ENCODE results near the gene KRT12.

The KRT12 gene

GRCh38 chr17:40914075-40914855 lies 47.2 kb upstream of the KRT12 start:
- TF ChIP-seq CTCF (IDR thresholded peaks at IDR 0.05; ENCODE audit: low read depth, low read length) (no peak), EZH2phosphoT487 (IDR thresholded peaks at IDR 0.05; ENCODE audit: low read depth) (no peak)
- Histone ChIP-seq H3K27ac (ENCODE audit: low read length) (no peak overlapping the region), H3K36me3 (replicated peaks; ENCODE audit: low read depth, low read length) (no peaks in the 10 kb centered on the region), H4K20me1 (ENCODE audit: insufficient read depth, low read length) (no peaks in the 10 kb centered on the region), H3K9ac (ENCODE audit: low read length) (no peak overlapping the region), H3K4me2 (ENCODE audit: low read length) (peak overlapping the region; percentile 59; the same call in 1 of the 2 replicates), H3K79me2 (ENCODE audit: low read length) (no peaks in the 10 kb centered on the region), H3K4me1 (ENCODE audit: low read length) (peaks cover 29% of the 10 kb centered on the region), H3K27me3 (ENCODE audit: low read depth, low read length) (0 out of 2 replicates have a peak, but pooled peaks cover 3% of the 10 kb centered on the region), H3K4me3 (ENCODE audit: low read length) (no peak overlapping the region), H3K9me3 (ENCODE audit: insufficient read depth, low read length) (no peaks in the 10 kb centered on the region), H2AFZ (ENCODE audit: low read depth, low read length) (no peak overlapping the region)

- Histone ChIP-seq H3K4me3 (ENCODE audit: low read length) (no peak overlapping the region), H3K4me2 (ENCODE audit: low read length) (no peak overlapping the region), H2AFZ (ENCODE audit: low read depth, low read length) (no peak overlapping the region), H3K9ac (ENCODE audit: low read length) (no peak overlapping the region), H3K9me3 (ENCODE audit: insufficient read depth, low read length) (no peaks in the 10 kb centered on the region), H3K27ac (ENCODE audit: low read length) (no peak overlapping the region), H3K36me3 (replicated peaks; ENCODE audit: low read depth, low read length) (no peaks in the 10 kb centered on the region), H4K20me1 (ENCODE audit: insufficient read depth, low read length) (no peaks in the 10 kb centered on the region), H3K27me3 (ENCODE audit: low read depth, low read length) (peaks cover 14% of the 10 kb centered on the region), H3K79me2 (ENCODE audit: low read length) (no peaks in the 10 kb centered on the region), H3K4me1 (ENCODE audit: low read length) (peaks cover 29% of the 10 kb centered on the region)
- TF ChIP-seq EZH2phosphoT487 (IDR thresholded peaks at IDR 0.05; ENCODE audit: low read depth) (no peak), CTCF (IDR thresholded peaks at IDR 0.05; ENCODE audit: low read depth, low read length) (no peak)
Measured at GRCh38 chr17:40912486-40913210, 45.6 kb upstream of the KRT12 start.

- Histone ChIP-seq H3K27ac (ENCODE audit: low read length) (no peak overlapping the region), H3K9ac (ENCODE audit: low read length) (no peak overlapping the region), H3K4me1 (ENCODE audit: low read length) (peaks cover 18% of the 10 kb centered on the region), H3K4me3 (ENCODE audit: low read length) (no peak overlapping the region), H2AFZ (ENCODE audit: low read depth, low read length) (no peak overlapping the region), H3K79me2 (ENCODE audit: low read length) (no peaks in the 10 kb centered on the region), H3K27me3 (ENCODE audit: low read depth, low read length) (peaks cover 21% of the 10 kb centered on the region), H4K20me1 (ENCODE audit: insufficient read depth, low read length) (no peaks in the 10 kb centered on the region), H3K9me3 (ENCODE audit: insufficient read depth, low read length) (no peaks in the 10 kb centered on the region), H3K36me3 (replicated peaks; ENCODE audit: low read depth, low read length) (no peaks in the 10 kb centered on the region), H3K4me2 (ENCODE audit: low read length) (no peak overlapping the region)
- TF ChIP-seq EZH2phosphoT487 (IDR thresholded peaks at IDR 0.05; ENCODE audit: low read depth) (no peak), CTCF (IDR thresholded peaks at IDR 0.05; ENCODE audit: low read depth, low read length) (no peak)
Measured at GRCh38 chr17:40910441-40910841, 43.4 kb upstream of the KRT12 start.

GRCh38 chr17:40909755-40910154 lies 42.7 kb upstream of the KRT12 start:
- no peak overlapping the region for H3K27ac ChIP-seq (ENCODE audit: low read length)
- no peak overlapping the region for H3K4me3 ChIP-seq (ENCODE audit: low read length)

More at GRCh38 chr17:40909755-40910154, 42.7 kb upstream of the KRT12 start:
- Histone ChIP-seq H3K4me2 (ENCODE audit: low read length) (no peak overlapping the region), H3K27me3 (ENCODE audit: low read depth, low read length) (peaks cover 21% of the 10 kb centered on the region), H3K4me1 (ENCODE audit: low read length) (peaks cover 11% of the 10 kb centered on the region), H4K20me1 (ENCODE audit: insufficient read depth, low read length) (no peaks in the 10 kb centered on the region), H3K9ac (ENCODE audit: low read length) (no peak overlapping the region), H2AFZ (ENCODE audit: low read depth, low read length) (no peak overlapping the region), H3K9me3 (ENCODE audit: insufficient read depth, low read length) (no peaks in the 10 kb centered on the region), H3K79me2 (ENCODE audit: low read length) (no peaks in the 10 kb centered on the region), H3K36me3 (replicated peaks; ENCODE audit: low read depth, low read length) (no peaks in the 10 kb centered on the region)
- TF ChIP-seq EZH2phosphoT487 (IDR thresholded peaks at IDR 0.05; ENCODE audit: low read depth) (no peak), CTCF (IDR thresholded peaks at IDR 0.05; ENCODE audit: low read depth, low read length) (no peak)

All from OCI-LY3 (cell line).